Measurements from ENCODE around the gene MYRF.
A peak's percentile ranks its signal among the peaks of the same experiment; 100 is the strongest.

MYRF gene

DNA sequence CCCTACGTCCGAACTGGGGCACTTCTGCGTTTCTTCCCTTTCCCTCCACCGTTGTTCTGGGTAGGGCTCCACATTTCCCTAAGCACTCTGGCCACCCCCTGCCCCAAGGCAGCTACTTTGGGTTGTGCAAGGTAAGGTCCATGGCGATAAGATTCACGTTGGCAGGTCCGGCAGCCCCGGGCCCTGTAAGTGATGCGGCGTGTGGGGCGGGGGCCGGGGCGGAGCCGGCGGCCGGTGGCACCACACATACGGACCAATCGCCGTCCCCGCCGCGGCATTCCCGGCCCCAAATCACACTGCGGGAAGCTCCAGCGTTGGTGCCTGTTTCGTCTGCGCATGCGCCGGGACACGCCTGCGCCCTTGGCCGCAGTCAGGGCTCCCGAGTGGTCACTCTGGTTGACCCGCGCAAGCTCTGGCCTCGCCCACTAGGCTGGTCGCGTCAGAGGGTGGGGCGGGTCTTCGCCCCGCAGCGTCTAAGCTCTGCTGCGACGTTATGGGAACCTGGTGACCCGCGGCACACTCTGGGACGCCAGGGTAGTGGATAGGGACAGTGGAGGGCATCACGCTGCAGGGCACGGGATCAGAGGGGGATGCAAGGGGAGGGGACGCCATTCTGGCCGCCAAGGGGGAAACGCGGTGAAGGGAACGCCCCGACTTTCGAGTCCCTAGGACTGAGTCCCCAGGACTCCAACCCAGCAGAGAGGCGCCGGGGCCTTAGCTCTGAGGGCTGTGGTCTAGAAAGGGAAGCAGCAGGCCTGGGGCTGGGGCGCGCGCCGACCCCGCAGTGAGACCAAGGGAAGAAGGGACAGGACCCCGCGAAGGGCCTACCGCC lies 62.7 kb downstream of the MYRF start:
- peak; percentile 72 to 99 (median 94) for DNase-seq

DNA sequence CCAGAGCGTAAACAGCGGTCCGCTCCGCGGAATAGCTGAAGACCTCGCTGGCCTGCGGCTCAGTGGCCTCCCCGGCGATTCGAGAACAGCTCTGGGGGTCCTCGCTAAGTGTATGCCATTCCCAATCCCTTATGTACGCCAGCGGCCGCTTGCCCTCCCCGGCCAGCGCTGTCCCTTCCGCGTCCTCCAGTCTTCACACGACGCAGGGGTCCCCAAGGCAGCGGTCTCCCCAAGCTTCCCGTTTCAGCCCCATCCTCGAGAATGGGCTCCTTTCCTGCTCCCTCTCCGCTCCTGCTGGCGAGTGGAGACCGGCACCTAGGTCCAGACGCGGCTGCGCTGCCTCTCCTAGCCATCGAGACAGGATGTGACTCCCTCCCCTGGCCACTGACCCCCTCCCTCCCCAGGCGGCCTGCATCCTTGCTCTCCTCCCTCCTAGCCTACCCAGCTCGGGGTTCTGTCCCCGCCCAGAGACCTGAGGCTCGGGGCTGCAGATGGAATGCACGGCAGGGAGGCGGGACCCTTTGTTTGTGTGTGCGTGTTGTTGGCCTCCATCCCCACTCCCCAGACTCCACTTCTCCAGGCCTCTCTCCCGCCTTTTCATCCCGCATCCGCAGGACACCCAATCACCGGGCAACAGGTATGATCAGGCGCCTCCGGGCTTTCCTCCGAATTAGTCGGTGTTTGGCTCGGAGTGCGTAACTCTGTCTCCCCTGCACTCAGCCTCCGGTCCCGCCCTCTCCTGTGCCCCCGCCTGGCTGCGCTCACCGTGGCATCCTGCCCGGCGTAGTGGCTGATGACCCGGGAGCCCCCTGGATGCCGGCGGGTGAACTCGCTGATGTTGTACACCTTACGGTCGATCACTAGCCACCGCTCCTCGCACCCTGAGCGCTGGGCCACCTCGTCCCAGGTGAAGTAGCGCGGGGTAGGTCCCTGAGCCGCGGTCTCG lies 63.6 kb downstream of the MYRF start:
- DNase-seq = peak in 48 of 56 donors; percentile 24 to 82 (median 68)

DNA sequence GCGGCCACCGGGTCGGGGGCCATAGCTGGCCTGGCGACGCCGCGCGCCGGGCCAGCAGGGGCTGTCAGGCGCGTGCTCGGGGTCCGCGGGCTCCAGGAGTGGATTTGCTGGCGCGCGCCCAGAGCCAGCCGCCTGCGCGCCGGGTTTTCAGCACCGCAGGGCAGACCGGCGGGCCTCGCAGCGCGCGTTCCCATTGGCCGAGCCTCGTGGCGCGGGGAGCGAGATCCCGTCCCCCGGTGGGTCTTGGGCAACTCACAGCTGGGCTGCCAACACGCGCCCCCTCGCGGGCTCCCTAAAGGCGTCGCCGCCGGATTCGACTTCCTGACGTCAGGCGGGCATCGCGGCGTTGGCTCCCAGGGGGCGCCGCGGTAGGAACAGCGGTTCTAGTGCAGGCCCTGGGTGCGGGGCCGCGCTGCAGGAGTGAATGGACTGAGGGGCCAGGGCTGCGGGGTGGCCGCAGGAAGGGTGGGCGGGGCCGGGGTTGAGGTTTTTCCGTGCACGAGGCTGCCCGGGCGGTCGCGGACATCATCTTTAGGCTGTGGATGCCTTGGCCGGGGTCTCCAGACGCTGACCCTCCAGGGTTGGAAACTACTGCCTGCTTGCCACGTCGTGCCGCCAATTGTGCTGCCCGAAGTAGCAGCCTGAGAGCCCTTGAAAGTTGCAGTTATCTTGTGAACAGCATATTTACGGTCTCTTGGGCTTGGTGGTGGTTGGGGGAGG lies 64.5 kb downstream of the MYRF start, which contains the start of gene FADS1:
TSS of gene FADS1 (minus strand) at position 268 of the 720 bp plus-strand sequence. CDS start at position 194, 74 bp downstream.
- DNase-seq = peak in 55 of 56 donors; percentile 55 to 97 (median 89)

DNA sequence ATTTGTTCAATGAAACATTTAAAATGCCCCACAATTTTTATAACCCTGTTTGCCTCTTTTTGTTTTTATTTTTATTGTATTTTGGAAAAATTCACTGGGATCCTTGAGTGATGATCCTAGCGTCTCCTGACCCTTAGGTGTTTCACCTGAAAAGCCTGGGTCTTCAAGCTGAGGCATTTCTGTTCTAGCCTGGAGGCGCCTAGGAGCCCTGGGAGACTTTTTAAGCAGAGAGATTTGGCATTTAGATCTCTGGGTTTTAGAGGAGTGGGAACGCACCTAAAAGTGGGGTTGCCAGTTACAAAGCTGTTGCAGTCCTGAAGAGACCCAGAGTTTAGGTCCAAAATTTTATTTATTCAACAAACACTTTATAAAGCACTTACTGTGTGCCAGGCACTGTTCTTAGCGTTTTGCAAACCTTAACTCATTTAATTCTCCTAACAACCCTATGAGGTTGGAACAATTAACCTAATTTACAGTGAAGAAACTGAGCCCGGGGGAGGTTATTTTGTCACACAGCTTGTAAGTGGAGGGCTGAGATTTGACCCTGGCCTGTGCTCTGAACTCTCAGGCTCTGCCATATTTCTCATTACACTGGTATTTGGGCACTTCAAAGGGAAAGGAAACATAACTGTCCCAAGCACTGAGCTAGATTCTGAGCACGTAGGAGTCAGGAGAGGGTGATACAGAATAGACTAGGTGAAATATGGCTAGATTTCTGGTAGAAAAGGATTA lies 65.2 kb downstream of the MYRF start:
- no peak for DNase-seq

DNA sequence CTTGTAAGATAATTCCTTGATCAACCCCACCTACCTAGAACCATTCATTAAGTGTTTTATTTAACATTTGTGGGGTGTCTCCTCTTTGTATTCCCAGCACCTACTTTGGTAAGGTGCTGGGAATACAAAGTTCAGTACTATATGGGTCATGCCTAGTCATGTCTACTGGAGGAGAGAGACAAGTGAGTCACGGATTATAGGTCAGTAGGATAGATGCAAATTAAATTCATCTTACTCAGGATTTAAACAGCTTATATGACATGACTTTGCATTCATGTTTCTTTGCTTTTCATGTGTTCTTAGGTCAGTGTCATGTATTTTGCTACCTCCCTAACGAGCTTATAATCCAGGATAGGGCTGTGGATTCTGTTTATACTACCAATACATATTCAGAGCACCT lies 67.7 kb downstream of the MYRF start:
- DNase-seq = no peak

DNA sequence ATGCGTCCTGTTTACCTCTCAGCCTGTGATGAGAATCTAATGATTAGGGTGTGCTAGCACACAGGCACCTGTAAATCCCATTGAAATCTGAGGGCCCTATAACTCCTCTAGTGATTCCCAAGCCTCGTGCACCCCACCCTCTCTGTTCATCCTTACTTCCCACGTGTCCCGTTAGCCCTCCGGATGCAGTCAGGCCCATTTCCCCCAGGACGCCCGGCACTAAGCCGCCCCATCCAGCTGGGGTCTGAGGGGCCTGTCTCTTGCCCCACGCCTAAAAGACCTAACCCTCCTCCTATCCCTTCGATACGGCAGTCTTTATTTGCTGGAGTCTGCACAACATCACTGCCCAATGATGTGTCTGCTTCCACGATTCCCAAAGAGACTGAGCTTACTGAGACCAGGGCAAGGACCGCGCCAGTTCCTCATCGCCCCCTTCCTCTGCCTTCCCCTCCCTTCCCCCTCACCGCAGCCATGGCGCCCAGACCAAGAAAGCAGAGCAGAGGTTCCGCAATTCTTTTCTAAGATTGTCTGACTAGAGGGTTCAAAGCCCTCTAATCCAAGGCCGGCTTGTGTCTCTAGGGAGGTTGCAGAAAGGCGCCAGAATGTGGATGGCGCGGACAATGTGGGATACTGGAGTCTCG lies 74.6 kb downstream of the MYRF start:
- DNase-seq = peak in 8 of 56 donors; percentile 32 to 72 (median 54)

DNA sequence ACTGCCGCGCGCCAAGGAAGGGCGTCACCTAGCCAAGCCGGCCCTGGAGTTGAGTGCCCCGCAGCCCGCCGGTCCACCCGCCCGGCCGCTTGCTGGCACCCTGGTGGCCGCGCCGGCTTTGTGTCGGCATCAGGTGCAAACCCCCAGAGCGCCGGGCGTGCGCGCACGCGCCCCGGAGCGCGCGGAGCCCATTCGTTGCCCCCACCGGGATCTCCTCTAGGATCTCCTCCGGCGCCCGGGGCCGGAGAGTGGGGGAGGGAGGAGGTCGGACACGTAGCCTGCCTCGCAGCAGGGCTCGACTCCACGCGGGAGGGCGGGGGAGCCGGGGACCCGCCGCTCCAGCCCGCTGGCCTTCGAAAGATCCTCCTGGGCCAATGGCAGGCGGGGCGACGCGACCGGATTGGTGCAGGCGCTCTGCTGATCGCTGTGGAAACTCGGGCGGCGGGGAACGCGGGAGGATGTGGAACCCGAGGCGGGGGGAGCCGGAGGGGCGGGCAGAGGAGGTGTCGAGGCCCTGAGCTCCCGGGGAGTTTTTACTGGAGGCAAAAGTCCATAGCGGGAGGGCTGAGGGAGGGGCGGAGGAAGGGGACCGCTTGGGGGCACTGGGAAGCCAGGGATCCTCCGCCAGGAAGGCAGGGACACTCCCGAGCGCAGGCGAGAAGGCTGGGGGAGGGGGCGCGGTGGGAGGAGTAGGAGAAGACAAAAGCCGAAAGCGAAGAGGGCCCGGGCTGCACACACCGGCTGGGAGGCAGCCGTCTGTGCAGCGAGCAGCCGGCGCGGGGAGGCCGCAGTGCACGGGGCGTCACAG lies 75.3 kb downstream of the MYRF start, which contains the start of gene FADS2:
TSS of gene FADS2 (plus strand) at position 730 of the 808 bp plus-strand sequence. CDS start 91 bp downstream, outside the sequence.
- peak; percentile 68 to 97 (median 89) for DNase-seq

DNA sequence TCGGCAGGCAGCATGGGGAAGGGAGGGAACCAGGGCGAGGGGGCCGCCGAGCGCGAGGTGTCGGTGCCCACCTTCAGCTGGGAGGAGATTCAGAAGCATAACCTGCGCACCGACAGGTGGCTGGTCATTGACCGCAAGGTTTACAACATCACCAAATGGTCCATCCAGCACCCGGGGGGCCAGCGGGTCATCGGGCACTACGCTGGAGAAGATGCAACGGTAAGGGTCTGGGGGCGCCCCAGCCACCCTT lies 75.9 kb downstream of the MYRF start:
- DNase-seq = no peak

DNA sequence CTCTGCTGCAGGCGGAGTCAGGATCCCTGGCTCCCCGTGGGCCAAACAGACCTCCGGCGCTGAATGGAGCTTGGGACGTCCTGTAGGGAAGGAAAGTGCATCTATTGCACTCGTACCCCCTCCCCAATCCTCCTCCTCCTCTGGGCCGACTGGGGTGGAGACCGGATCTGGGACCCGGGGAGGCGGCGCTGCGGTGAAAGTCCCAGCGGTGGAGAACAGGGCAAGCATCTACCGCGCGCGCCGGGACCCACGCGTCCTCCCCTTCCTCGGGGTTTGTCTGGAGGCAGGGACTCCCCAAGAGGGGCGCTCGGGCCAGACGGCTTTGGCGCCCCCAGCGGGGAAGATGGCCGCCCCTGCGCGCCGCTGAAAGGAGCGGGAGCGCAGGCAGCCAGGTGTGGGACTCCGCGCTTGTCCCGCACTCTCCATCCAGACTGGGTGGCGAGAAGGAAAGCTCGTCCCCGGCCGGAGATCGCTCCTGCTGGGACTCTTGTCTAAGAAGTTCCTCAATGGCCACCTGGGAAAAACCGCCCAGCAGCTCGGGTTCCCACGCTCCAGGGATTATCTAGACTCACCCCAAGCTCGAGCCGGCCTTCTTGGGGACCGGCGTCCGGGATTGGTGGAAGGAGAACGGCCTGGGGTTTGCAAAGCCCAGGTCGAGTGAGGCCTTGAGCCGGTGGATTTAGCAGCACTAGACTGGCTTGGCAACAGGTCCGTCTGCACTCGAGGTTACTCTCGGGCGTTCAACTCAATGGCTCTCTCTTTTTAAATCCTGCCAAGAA lies 76.4 kb downstream of the MYRF start:
- peak in 36 of 56 donors; percentile 10 to 60 (median 35) for DNase-seq

DNA sequence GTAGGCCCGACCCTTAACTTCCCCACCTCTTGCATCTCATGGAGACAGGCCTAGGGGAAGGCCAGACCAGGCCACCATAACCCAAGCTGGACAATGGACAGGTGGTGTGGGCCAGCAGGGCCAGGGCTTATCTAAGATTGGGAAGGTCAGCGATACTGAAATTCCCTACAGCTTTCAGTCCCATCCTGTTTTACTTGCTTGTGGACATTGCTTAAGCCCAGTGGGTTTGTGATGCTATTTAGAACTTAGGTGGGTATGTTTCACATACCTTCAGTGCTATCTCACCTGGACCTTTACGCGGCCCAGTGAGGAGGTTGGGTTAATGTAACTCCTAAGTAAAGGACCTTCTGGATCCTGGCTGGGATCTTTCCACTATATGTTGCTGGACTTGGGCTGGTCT lies 77.4 kb downstream of the MYRF start:
- no peak for DNase-seq

DNA sequence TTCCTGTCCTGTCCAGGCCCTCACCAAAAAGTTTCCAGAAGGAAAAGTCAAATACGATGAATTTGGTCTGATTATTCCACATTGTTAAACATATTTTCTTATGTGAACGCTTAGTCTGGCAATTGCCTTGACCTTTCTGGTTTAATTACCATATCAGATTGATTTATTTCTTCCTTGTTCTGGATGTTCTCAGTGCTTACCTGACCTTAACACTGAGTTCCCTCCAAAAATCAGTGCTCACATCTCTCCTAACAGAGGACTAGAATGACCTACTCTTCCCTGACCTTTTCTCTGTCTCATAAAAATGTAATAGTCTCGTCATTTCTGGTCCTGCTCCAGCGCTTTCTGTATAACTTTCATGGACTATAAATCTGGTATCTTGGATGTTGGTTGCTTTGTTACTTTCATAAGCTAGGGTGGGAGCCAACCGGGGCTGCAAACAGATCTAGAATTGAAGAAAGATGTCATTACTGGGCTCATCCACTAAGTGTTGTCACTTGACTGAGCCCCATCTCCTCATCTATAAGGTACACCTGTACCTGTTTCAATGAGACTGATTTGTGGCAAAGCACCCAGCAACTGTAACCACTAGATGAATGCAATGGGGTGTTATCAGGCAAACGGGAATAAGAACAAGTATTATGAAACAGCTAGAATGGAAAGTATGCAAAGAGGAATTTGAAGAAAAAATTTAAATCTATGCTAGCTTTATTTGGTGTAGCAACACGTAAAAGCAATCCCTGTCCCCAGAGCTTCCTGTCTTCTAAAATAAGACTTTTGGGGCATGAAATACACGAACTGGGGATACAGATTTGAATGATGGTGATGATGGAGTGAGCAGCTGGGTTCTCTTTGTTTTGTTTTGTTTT lies 78.0 kb downstream of the MYRF start:
- no peak for DNase-seq

DNA sequence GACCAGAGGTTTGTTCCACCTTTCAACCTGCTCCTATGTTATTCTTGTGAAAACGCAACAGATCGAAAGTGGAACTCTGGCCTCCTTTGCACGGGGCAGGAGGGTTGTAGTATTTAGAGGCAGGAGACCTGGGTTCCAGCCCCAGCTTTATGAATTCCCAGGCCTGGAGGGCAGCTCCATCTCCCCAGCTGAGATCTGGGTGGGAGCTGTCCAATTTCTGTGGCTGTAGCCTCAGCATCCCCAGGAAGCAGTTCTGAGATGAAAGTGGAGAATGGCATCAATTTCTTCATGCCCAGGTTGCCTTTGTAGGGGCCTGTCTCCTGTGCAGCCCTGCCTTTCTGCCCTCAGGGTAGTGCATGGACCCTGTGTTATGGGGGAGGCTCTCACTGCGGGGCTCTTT lies 79.8 kb downstream of the MYRF start:
- DNase-seq = no peak

DNA sequence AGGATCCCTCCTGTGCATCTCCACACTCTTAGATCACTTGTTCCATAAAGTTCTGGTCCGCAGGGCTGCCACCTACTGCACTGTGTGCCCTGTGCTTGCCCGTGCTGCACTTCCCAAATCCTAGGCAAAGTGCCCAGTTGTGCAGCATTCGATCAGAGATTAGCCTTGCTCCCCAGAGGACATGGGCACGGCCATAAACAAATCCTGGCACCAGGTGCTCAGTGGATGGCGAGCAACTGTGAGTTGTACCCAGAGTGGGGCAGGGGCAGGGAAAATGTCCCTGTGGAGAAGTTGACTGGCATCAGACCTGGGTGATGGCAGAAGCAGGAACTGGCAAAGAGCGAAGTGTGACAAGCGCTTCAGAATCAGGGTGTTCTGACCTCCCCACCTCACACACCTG lies 80.3 kb downstream of the MYRF start:
- no peak for DNase-seq

DNA sequence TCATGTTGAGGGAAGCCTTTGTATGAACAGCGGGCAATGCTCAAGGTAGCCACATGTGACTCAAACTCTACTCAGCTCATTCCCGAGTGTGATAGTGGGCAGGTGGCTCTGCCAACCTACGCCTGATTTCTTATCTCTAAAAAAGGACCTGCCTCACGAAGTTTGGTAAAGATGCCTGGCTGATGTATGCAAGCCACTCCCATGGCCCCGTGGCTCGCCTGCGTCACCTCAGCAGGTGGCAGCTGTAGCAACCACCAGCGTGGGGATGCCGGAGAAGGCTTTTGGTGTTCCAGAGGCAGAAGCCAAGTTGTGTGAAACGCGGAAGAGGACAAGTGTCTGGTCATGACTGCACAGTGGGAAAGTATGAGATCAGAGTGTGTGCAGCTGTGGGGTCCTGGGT lies 81.0 kb downstream of the MYRF start:
- peak in 1 of 56 donors; percentile 11 for DNase-seq

DNA sequence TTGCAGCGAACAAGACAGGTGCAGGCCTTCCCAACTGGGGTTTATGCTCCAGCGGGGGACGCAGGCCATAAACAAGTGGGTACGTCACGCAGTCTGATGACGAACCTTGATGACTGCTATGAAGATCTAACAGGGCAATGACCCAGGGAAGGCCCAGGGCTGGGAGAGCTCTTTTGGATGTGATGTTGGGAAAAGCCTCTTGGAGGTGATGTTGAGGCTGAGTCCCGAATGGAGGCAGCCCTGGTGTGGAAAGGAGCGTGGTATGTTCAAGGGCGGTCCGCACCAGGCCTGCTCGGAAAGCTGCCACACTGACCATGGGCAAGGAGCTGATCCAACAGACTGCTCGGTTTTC lies 81.5 kb downstream of the MYRF start:
- DNase-seq = no peak

DNA sequence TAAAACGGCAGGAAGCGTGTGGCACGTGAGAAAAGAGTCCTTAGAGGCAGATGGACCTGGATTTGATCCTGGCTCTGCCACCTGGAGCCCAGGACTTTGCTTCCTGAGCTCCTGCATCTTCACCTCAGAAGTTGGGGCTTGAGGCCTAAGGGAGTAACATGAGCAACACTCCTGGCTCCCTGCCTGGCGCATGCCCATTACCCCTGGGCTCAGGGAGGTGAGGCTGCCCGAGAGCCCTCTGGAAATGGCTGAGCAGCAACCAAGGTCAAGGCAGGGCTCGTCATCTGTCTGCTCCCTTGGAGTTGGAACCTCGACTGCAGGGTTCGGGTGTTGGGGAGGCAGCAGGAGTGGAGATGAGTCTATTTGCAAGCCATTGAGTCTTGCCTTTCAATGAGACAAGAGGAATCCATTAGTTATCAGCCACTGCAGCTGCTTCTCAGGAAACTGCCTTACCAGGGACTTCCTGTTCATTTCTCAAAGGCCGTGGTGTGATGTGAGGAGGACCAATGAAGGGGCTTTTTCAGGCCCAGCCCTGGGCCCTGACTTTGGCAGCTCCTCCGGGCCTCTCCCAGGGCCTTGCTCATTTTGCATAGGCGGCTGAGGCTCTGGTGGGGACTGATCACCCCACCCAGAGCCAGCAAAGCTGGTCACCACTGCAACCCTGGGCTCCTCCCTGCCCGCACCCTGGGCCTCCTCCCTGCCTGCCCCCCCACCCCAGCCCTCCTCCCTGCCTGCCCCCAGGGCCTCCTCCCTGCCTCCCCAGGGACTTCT lies 82.0 kb downstream of the MYRF start:
- peak in 19 of 56 donors; percentile 5 to 58 (median 31) for DNase-seq

DNA sequence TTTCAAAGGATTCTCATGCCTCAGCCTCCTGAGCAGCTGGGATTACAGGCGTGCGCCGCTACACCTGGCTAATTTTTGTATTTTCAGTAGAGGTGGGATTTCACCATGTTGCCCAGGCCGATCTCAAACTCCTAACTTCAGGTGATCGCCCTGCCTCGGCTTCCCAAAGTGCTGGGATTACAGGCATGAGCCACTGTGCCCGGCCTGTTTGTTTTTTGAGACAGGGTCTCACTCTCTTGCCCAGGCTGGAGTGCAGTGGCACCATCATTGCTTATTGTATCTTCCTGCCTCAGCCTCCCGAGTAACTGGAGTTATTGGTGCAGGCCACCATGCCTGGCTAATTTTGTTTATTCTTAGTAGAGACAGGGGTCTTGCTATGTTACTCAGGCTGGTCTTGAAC lies 83.8 kb downstream of the MYRF start:
- DNase-seq = no peak

Data from nucleus accumbens (tissue), 56 donors.